Measurements from ENCODE around the gene SPDYE1.

The SPDYE1 gene

GRCh38 chr7:44044315-44045225 lies 46.9 kb downstream of the SPDYE1 start, which contains the start of gene DBNL:
DBNL (plus strand) TSS chr7:44044702; CDS start chr7:44044738, 36 bp downstream.
- peak; percentile 95 for DNase-seq

- no peak for DNase-seq
Observed at GRCh38 chr7:44045226-44046014, 47.7 kb downstream of the SPDYE1 start.

- peak; percentile 75 for DNase-seq
Observed at GRCh38 chr7:44046321-44047061, 48.8 kb downstream of the SPDYE1 start.

GRCh38 chr7:44048031-44048795 lies 50.5 kb downstream of the SPDYE1 start:
- DNase-seq: no peak

- DNase-seq: no peak
Observed at GRCh38 chr7:44050121-44050914, 52.6 kb downstream of the SPDYE1 start.

- DNase-seq: no peak
Observed at GRCh38 chr7:44050915-44051560, 53.3 kb downstream of the SPDYE1 start.

GRCh38 chr7:44051611-44052220 lies 54.0 kb downstream of the SPDYE1 start:
- DNase-seq: no peak

GRCh38 chr7:44052771-44053365 lies 55.2 kb downstream of the SPDYE1 start:
- no peak for DNase-seq

- no peak for DNase-seq
Observed at GRCh38 chr7:44056681-44057080, 59.0 kb downstream of the SPDYE1 start.

- DNase-seq: no peak
Observed at GRCh38 chr7:44057181-44057848, 59.6 kb downstream of the SPDYE1 start.

- DNase-seq: no peak
Observed at GRCh38 chr7:44057849-44058758, 60.4 kb downstream of the SPDYE1 start.

GRCh38 chr7:44058759-44059218 lies 61.1 kb downstream of the SPDYE1 start:
- no peak for DNase-seq

GRCh38 chr7:44059219-44060090 lies 61.8 kb downstream of the SPDYE1 start:
- no peak for DNase-seq
